Measurements from ENCODE around the gene MXD1.

MXD1 gene

DNA sequence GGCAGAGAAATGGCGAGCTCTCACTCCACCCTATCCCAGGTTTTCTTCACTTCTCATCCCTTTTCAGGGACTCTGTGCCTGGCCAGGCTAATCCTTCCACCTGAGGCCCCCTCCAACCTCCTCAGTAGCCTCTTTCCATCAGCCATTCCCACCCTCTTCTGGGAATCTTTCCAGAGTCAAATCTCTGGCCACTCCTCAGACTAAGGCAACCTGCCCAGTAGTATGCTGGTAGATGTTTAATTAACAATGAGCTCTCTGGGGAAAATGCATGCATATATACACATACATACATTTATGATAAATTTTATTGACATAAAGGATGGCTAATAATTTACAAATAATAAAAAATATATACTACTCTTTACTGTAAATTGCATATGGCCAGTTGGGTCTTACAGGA is 57.9 kb downstream of the MXD1 start:
- Histone ChIP-seq H3K4me1 (ENCODE audit: low read depth, poor library complexity, severe bottlenecking) (peaks cover 3% of the 10 kb centered on the region), H3K79me2 (ENCODE audit: insufficient read depth, low read depth) (no peaks in the 10 kb centered on the region), H3K36me3 (ENCODE audit: insufficient read depth) (no peaks in the 10 kb centered on the region), H3K27me3 (ENCODE audit: insufficient read depth, low read depth) (no peaks in the 10 kb centered on the region), H3K4me2 (no peak overlapping the region), H3K4me3 (IDR thresholded peaks at IDR 0.05; ENCODE audit: insufficient read depth, low read depth, low read length) (no peak overlapping the region), H3K27ac (no peak overlapping the region), H3K9ac (no peak overlapping the region), H2AFZ (ENCODE audit: low read depth) (no peak overlapping the region), H4K20me1 (ENCODE audit: insufficient read depth) (no peaks in the 10 kb centered on the region)
- no peak for TF ChIP-seq CTCF (conservative IDR thresholded peaks at IDR 0.05; ENCODE audit: low read depth, low read length)

DNA sequence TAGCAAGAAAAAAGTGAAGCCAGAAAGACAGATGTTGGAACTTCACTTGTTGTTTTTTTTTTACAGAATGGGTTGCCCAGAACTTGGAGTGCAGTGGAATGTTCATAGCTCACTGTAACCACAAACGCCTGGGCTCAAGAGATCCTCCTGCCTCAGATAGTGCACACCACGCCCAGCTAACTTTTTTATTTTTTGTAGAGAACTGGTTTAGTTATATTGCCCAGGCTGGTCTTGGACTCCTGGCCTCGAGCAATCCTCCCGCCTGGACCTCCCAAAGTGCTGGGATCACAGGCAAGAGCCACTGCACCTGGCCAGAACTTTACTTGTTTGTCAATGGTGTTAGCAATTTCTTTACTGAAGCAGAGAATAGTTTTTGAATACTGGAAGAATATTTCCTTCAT is 58.4 kb downstream of the MXD1 start:
- Histone ChIP-seq H3K79me2 (ENCODE audit: insufficient read depth, low read depth) (no peaks in the 10 kb centered on the region), H3K36me3 (ENCODE audit: insufficient read depth) (no peaks in the 10 kb centered on the region), H3K9ac (no peak overlapping the region), H3K27me3 (ENCODE audit: insufficient read depth, low read depth) (no peaks in the 10 kb centered on the region), H4K20me1 (ENCODE audit: insufficient read depth) (no peaks in the 10 kb centered on the region), H2AFZ (ENCODE audit: low read depth) (no peak overlapping the region), H3K4me3 (IDR thresholded peaks at IDR 0.05; ENCODE audit: insufficient read depth, low read depth, low read length) (no peak overlapping the region), H3K4me1 (ENCODE audit: low read depth, poor library complexity, severe bottlenecking) (peaks cover 3% of the 10 kb centered on the region), H3K27ac (no peak overlapping the region), H3K4me2 (no peak overlapping the region)
- TF ChIP-seq CTCF (conservative IDR thresholded peaks at IDR 0.05; ENCODE audit: low read depth, low read length), result no peak

DNA sequence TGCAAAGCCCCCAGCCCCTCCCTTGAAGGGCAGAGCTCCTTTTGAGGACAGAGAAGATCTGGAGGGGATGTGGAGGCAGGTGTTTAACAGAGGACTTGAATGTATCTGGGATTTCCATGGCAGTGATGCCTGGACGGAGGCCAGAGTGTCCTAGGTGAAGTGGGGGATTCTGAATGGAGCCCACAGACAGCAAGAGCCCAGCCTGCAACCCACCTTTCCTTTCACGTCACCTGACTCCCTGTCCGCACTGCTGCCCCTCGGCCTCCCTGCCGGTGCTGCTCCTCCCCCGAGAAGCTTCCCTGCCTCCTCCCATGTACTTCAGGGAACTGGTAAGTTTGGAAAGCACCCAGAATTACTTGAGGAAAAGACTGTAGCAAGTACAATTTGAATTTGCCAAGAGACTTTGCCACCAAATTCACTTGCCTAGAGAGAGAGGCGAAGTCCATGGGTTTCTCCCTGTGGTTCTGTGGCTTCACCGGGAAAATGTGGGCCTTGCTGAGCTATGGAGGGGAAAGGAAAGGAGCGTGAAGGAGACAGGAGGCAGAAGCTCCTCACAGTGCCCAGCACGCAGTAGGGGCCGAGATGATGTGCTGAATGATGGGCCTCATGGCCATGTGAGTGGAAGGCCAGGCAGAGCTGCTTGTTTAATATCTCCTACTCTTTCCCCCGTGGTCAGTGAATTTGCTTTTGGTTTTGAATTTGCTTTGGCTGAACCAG is 60.4 kb downstream of the MXD1 start:
- Histone ChIP-seq H3K27me3 (ENCODE audit: insufficient read depth, low read depth) (no peaks in the 10 kb centered on the region), H4K20me1 (ENCODE audit: insufficient read depth) (no peaks in the 10 kb centered on the region), H3K4me1 (ENCODE audit: low read depth, poor library complexity, severe bottlenecking) (peaks cover 3% of the 10 kb centered on the region), H3K4me2 (no peak overlapping the region), H3K9ac (no peak overlapping the region), H3K36me3 (ENCODE audit: insufficient read depth) (no peaks in the 10 kb centered on the region), H3K27ac (no peak overlapping the region), H3K4me3 (IDR thresholded peaks at IDR 0.05; ENCODE audit: insufficient read depth, low read depth, low read length) (no peak overlapping the region), H3K79me2 (ENCODE audit: insufficient read depth, low read depth) (no peaks in the 10 kb centered on the region), H2AFZ (ENCODE audit: low read depth) (no peak overlapping the region)
- TF ChIP-seq CTCF (conservative IDR thresholded peaks at IDR 0.05; ENCODE audit: low read depth, low read length), result no peak

DNA sequence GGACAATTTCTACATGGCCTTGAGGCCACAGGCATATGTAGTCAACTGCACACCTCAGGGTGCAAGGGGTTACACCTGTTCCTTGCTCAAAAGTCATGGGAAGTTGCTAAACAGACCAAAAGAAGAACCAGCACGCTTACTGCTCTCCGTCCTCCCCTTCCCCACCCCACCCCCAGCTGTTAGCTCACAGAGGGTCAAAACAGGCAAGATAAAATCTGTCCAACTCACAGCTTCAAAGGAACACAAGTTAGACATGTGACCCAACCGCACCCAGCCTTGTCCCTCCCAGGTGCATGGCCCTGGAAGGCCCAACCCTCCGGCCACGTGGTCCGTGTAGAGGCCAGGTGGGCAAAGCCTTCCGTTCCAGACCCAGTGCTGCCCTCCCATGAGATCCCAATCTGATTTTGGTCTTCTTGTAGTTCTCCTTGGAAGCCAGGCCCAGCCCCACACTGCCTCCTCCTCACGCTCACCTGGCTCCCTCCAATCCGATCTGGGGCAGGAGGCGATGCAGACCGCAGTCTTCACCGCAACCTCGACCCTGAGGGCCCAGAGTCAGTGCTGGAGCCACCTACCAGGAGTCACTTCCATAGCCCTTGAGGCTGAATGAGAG is 61.0 kb downstream of the MXD1 start:
- no peak overlapping the region for H3K4me2 ChIP-seq
- no peak overlapping the region for H3K4me3 ChIP-seq (IDR thresholded peaks at IDR 0.05; ENCODE audit: insufficient read depth, low read depth, low read length)
- no peak overlapping the region for H2AFZ ChIP-seq (ENCODE audit: low read depth)
- H3K4me1 ChIP-seq (ENCODE audit: low read depth, poor library complexity, severe bottlenecking), result peaks cover 3% of the 10 kb centered on the region
- H4K20me1 ChIP-seq (ENCODE audit: insufficient read depth), result no peaks in the 10 kb centered on the region
- H3K27me3 ChIP-seq (ENCODE audit: insufficient read depth, low read depth), result no peaks in the 10 kb centered on the region
- H3K36me3 ChIP-seq (ENCODE audit: insufficient read depth), result no peaks in the 10 kb centered on the region
- H3K27ac ChIP-seq, result no peak overlapping the region
- TF ChIP-seq CTCF (conservative IDR thresholded peaks at IDR 0.05; ENCODE audit: low read depth, low read length), result no peak
- H3K9ac ChIP-seq, result no peak overlapping the region
- H3K79me2 ChIP-seq (ENCODE audit: insufficient read depth, low read depth), result no peaks in the 10 kb centered on the region
